OCI-LY3 (cell line): ENCODE data around the gene SLFN5.

Source experiments
- H2AFZ ChIP-seq: fragments of 200-600, 300-600 bp; shearing (Covaris generic); 2 replicates; pipeline ENCODE4 v1.6.0; 2014; ENCODE audit warnings: antibody characterized with exemption, low read depth, low read length
- H3K27ac ChIP-seq: fragments of 200-600, 300-600 bp; sonication (generic); 2 replicates; pipeline ENCODE4 v1.5.1; 2014; ENCODE audit warnings: mild to moderate bottlenecking, low read length, moderate library complexity, mixed read lengths
- H3K27me3 ChIP-seq: fragments of 200-600, 300-600 bp; sonication (generic); 2 replicates; pipeline ENCODE4 v1.6.1; 2014; ENCODE audit warnings: low read depth, low read length, mixed read lengths
- H3K36me3 ChIP-seq: fragments of 200-600, 300-600 bp; sonication (generic); replicated peaks from 2 replicates; pipeline ENCODE3; 2014; ENCODE audit warnings: low read depth, low read length, mixed read lengths
- H3K4me1 ChIP-seq: fragments of 300-600, 200-600 bp; sonication (generic); 2 replicates; pipeline ENCODE4 v1.6.1; 2014; ENCODE audit warnings: low read length, mixed read lengths
- H3K4me2 ChIP-seq: fragments of 200-600, 300-600 bp; sonication (generic); 2 replicates; pipeline ENCODE4 v1.6.1; 2014; ENCODE audit warnings: low read length, mixed read lengths
- H3K4me3 ChIP-seq: fragments of 300-600, 200-600 bp; sonication (generic); 2 replicates; pipeline ENCODE4 v1.5.1; 2014; ENCODE audit warnings: antibody characterized with exemption, mild to moderate bottlenecking, low read length, moderate library complexity
- H3K79me2 ChIP-seq: fragments of 300-600, 200-600 bp; shearing (Covaris generic); 2 replicates; pipeline ENCODE4 v1.6.1; 2014; ENCODE audit warnings: mild to moderate bottlenecking, low read length, mixed read lengths
- H3K9ac ChIP-seq: fragments of 300-600, 200-600 bp; shearing (Covaris generic); 2 replicates; pipeline ENCODE4 v1.6.0; 2014; ENCODE audit warnings: mild to moderate bottlenecking, low read length, moderate library complexity
- H3K9me3 ChIP-seq: fragments of 200-600, 300-600 bp; shearing (Covaris generic); 2 replicates; pipeline ENCODE4 v1.6.1; 2014; ENCODE audit warnings: low read length, mixed read lengths; ENCODE audit not compliant: insufficient read depth
- H4K20me1 ChIP-seq: fragments of 200-600, 300-600 bp; sonication (generic); 2 replicates; pipeline ENCODE4 v1.6.1; 2016; ENCODE audit warnings: low read length, mixed read lengths; ENCODE audit not compliant: insufficient read depth
- CTCF ChIP-seq: fragments of 200-600, 300-600 bp; sonication (generic); IDR thresholded peaks from 2 replicates; pipeline ENCODE4 v1.5.1; 2014; ENCODE audit warnings: antibody characterized with exemption, low read length, low read depth
- EZH2phosphoT487 ChIP-seq: fragments of 200-600 bp; shearing (Covaris generic); IDR thresholded peaks from 2 replicates; pipeline ENCODE4 v1.6.1; 2018; ENCODE audit warnings: antibody characterized with exemption, mixed run types, low read depth

Gene SLFN5

GRCh38 chr17:35291802-35292201 is 48.9 kb downstream of the SLFN5 start:
- no peaks in the 10 kb centered on the region for H3K27me3 ChIP-seq
- H3K27ac ChIP-seq = no peak overlapping the region
- no peaks in the 10 kb centered on the region for H4K20me1 ChIP-seq
- H2AFZ ChIP-seq = no peak overlapping the region
- no peak overlapping the region for H3K4me3 ChIP-seq
- H3K36me3 ChIP-seq = no peaks in the 10 kb centered on the region
- H3K4me1 ChIP-seq = peaks cover 28% of the 10 kb centered on the region
- H3K4me2 ChIP-seq = no peak overlapping the region
- H3K9me3 ChIP-seq = 0 out of 2 replicates have a peak, but pooled peaks cover 3% of the 10 kb centered on the region
- no peak overlapping the region for H3K9ac ChIP-seq
- TF ChIP-seq CTCF (no peak), EZH2phosphoT487 (no peak)
- no peaks in the 10 kb centered on the region for H3K79me2 ChIP-seq

- no peaks in the 10 kb centered on the region for H3K27me3 ChIP-seq
- 0 out of 2 replicates have a peak, but pooled peaks cover 3% of the 10 kb centered on the region for H3K9me3 ChIP-seq
- TF ChIP-seq EZH2phosphoT487 (no peak), CTCF (no peak)
- H3K79me2 ChIP-seq = no peaks in the 10 kb centered on the region
- H4K20me1 ChIP-seq = no peaks in the 10 kb centered on the region
- no peak overlapping the region for H3K4me3 ChIP-seq
- H3K4me2 ChIP-seq = no peak overlapping the region
- no peak overlapping the region for H3K9ac ChIP-seq
- peaks cover 13% of the 10 kb centered on the region for H3K4me1 ChIP-seq
- H2AFZ ChIP-seq = no peak overlapping the region
- no peak overlapping the region for H3K27ac ChIP-seq
- no peaks in the 10 kb centered on the region for H3K36me3 ChIP-seq
These were observed 50.4 kb downstream of the SLFN5 start for GRCh38 chr17:35293151-35293847.

- Histone ChIP-seq H3K4me3 (no peak overlapping the region), H3K4me2 (no peak overlapping the region), H4K20me1 (no peaks in the 10 kb centered on the region), H3K27ac (no peak overlapping the region), H3K9me3 (peaks cover 3% of the 10 kb centered on the region; the same call in 1 of the 2 replicates), H3K4me1 (no peaks in the 10 kb centered on the region), H3K79me2 (no peaks in the 10 kb centered on the region), H2AFZ (no peak overlapping the region), H3K27me3 (no peaks in the 10 kb centered on the region), H3K9ac (no peak overlapping the region), H3K36me3 (no peaks in the 10 kb centered on the region)
- no peak for TF ChIP-seq CTCF
- no peak for TF ChIP-seq EZH2phosphoT487
These were observed 51.9 kb downstream of the SLFN5 start for GRCh38 chr17:35294756-35295155.

DNA sequence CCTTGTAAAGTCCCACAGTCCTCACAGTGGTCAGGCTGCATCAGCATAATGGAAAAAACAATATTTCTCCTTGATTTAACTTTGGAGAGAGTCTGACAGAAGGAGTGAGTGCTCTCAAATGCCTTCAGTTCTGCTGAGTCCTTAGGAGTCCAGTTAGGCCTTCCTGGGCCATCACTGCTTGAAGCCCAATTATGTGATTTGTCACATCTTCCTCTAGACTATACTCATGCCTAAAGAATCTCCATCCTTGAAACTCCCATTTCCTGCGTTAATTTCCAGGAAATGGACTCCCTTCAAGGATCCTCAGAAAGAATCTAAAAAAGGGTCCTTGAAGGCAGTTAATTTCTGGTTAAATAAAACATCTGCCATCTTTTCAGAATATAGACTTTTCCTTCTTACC is 52.8 kb downstream of the SLFN5 start:
- Histone ChIP-seq H3K27ac (no peak overlapping the region), H3K9ac (no peak overlapping the region), H3K4me2 (no peak overlapping the region), H3K79me2 (no peaks in the 10 kb centered on the region), H2AFZ (no peak overlapping the region), H4K20me1 (no peaks in the 10 kb centered on the region), H3K36me3 (no peaks in the 10 kb centered on the region), H3K4me3 (no peak overlapping the region), H3K4me1 (no peaks in the 10 kb centered on the region), H3K9me3 (peaks cover 3% of the 10 kb centered on the region; the same call in 1 of the 2 replicates), H3K27me3 (no peaks in the 10 kb centered on the region)
- TF ChIP-seq EZH2phosphoT487 (no peak), CTCF (no peak)
